ENCODE results near the gene B4GALNT4.
A peak's percentile ranks its signal among the peaks of the same experiment; 100 is the strongest.
"Not testable (repeated sequence)": the region's sequence is repeated elsewhere in the genome, so short reads cannot be mapped to it uniquely, and the experiment has no call there.

Gene B4GALNT4

GRCh38 chr11:362642-363442 is 6.5 kb upstream of the B4GALNT4 start:
- no peak for ATAC-seq
- peaks cover 14% of the 10 kb centered on the region for H3K9me3 Mint-ChIP-seq
- H3K4me3 Mint-ChIP-seq: no peak overlapping the region
- H3K36me3 Mint-ChIP-seq: no peaks in the 10 kb centered on the region
- H3K27me3 Mint-ChIP-seq: peaks cover 40% of the 10 kb centered on the region
- peaks cover 7% of the 10 kb centered on the region for H3K4me1 Mint-ChIP-seq
- no peak overlapping the region for H3K27ac Mint-ChIP-seq

DNA sequence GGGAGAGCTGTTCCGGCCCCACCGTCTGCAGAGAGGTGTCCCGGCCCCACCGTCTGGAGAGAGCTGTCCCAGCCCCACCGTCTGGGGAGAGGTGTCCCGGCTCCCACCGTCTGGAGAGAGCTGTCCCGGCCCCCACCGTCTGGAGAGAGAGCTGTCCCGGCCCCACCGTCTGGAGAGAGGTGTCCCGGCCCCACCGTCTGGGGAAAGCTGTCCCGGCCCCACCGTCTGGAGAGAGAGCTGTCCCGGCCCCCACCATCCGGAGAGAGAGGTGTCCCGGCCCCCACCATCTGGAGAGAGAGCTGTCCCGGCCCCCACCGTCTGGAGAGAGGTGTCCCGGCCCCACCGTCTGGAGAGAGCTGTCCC is 5.9 kb upstream of the B4GALNT4 start:
- not testable (repeated sequence) for H3K36me3 Mint-ChIP-seq, H3K4me3 Mint-ChIP-seq, ATAC-seq, H3K4me1 Mint-ChIP-seq, H3K27ac Mint-ChIP-seq
- peaks cover 14% of the 10 kb centered on the region for H3K9me3 Mint-ChIP-seq
- H3K27me3 Mint-ChIP-seq: peaks cover 46% of the 10 kb centered on the region

DNA sequence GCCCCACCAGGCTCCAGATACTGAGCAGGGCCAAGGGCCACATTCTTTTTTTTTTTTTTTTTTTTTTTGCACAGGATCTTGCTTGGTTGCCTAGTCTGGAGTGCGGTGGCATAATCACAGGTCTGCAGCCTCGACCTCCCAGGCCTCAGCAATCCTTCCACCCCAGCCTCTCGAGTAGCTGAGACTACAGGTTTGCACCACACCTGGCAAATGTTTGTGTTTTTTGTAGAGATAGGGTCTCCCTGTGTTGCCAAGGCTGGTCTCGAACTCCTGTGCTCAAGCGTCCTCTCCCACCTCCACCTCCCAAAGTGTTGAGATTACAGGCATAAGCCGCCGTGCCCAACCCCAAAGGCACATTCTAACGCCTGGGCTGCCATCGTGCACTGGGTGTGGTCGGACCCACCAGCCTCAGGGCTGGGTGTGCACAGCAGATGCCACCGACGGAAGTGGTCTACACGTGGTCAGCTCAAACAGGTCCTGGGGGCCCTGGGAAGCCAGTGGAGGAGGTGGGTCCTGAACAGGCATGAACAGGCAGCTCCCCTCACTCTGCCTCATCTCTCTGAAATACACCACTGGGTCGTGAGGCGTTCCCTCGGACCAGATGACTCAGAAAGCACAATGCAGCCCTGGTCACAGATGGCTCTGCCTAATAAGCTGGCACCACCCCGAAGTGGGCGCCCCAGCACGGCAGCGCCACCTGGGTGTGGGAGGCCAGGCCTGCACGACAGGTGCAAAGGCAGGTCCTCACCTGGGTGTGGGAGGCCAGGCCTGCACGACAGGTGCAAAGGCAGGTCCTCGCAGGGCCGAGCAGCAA is 5.1 kb upstream of the B4GALNT4 start:
- no peak overlapping the region for H3K4me3 Mint-ChIP-seq
- peaks cover 51% of the 10 kb centered on the region for H3K27me3 Mint-ChIP-seq
- H3K4me1 Mint-ChIP-seq: peaks cover 14% of the 10 kb centered on the region
- peaks cover 14% of the 10 kb centered on the region for H3K9me3 Mint-ChIP-seq
- no peak overlapping the region for H3K27ac Mint-ChIP-seq
- ATAC-seq: peak; percentile 88
- H3K36me3 Mint-ChIP-seq: no peaks in the 10 kb centered on the region

- H3K27me3 Mint-ChIP-seq: peaks cover 46% of the 10 kb centered on the region
- H3K4me3 Mint-ChIP-seq: no peak overlapping the region
- no peaks in the 10 kb centered on the region for H3K36me3 Mint-ChIP-seq
- peaks cover 6% of the 10 kb centered on the region for H3K9me3 Mint-ChIP-seq
- H3K27ac Mint-ChIP-seq: no peak overlapping the region
- peaks cover 14% of the 10 kb centered on the region for H3K4me1 Mint-ChIP-seq
- ATAC-seq: no peak
Observed at GRCh38 chr11:364991-365725, 4.1 kb upstream of the B4GALNT4 start.

DNA sequence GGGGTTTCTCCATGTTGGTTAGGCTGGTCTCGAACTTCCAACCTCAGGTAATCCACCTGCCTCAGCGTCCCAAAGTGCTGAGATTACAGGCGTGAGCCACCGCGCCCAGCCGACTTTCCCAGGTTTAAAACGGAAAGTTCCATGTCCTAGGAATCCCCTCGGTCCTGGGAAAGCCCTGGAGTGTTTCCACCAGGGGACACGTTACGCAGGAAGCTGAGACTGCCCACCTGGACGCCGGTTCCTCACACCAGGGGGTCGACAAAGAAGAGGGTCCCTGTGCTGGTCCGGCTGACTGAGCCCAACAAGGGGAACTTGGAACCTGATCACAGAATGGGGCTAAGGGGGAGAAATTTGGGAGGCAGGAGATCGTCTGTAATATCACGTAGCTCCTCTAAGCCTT is 3.5 kb upstream of the B4GALNT4 start:
- no peaks in the 10 kb centered on the region for H3K36me3 Mint-ChIP-seq
- H3K27me3 Mint-ChIP-seq: peaks cover 52% of the 10 kb centered on the region
- H3K4me3 Mint-ChIP-seq: no peak overlapping the region
- ATAC-seq: no peak
- no peak overlapping the region for H3K27ac Mint-ChIP-seq
- peaks cover 5% of the 10 kb centered on the region for H3K9me3 Mint-ChIP-seq
- H3K4me1 Mint-ChIP-seq: peaks cover 21% of the 10 kb centered on the region

DNA sequence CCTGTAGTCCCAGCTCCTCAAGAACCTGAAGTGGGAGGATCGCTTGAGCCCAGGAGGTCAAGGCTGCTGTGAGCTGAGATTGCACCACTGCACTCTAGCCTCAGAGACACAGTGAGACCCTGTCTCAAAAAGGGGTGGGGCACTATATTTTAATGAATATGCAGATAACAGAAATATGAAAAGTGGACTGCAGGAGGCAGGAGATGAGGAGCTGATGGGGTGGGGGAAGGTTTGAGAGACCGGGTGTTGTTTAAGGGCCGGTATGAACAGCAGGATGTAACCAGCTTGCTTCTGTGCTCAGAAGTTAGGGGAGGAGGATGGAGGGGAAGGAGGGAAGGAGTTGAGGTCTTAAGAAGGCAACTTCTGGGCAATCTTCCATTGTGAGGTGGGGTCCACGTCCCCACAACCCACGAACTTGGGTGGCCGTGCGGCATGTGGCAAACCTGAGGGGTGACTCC is 1.3 kb upstream of the B4GALNT4 start:
- no peak for ATAC-seq
- H3K27ac Mint-ChIP-seq: no peak overlapping the region
- H3K36me3 Mint-ChIP-seq: no peaks in the 10 kb centered on the region
- no peaks in the 10 kb centered on the region for H3K9me3 Mint-ChIP-seq
- H3K4me1 Mint-ChIP-seq: peaks cover 21% of the 10 kb centered on the region
- no peak overlapping the region for H3K4me3 Mint-ChIP-seq
- peaks cover 70% of the 10 kb centered on the region for H3K27me3 Mint-ChIP-seq

DNA sequence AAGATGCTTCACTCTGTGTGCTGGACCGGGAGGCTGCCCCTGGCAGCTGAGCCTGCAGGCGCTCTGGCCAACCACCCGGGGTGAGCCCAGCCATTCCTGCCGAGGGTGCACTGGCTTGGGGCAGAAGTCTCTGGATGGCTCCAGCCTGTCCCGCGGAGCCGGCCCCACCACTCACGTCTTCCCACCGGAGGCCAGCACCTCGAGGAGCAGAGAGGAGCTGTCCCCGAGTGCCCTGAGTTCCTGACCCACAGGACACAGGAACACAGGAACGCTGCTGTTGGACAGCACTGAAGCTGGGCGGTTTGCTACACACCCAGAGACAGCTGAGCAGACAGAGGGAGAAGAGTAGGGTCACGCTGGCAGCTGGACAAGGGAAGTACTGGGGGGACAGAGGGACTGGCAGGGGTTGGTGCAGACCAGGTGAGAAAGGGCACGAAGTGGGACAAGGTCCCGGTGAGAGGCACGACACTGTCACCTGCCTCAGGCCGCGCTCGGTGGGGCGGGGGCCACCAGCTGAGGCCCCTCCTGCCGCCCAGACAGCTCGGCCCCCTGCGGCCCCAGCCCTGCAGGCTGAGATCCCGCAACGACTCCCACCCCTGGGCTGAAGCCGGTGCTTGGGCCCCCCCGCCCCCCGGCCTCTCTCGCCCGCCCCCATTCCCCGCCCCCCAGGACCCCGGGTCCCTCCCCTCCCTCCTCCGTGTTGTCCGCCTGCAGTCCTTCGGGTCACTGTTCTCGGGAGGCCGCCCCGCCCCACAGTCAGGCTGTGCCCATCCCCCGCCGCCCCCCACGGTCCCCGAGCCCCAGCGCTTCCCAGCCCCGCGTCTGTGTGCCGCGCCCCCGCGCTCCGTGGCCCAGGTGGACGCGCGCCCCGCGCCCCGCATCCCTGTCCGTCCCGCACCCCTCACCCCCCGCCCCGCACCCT is 624 bp upstream of the B4GALNT4 start:
- Mint-ChIP-seq H3K27me3 (peaks cover 74% of the 10 kb centered on the region), H3K9me3 (no peaks in the 10 kb centered on the region), H3K36me3 (no peaks in the 10 kb centered on the region), H3K4me3 (peak overlapping the region; percentile 74), H3K27ac (no peak overlapping the region), H3K4me1 (peaks cover 21% of the 10 kb centered on the region)
- no peak for ATAC-seq

DNA sequence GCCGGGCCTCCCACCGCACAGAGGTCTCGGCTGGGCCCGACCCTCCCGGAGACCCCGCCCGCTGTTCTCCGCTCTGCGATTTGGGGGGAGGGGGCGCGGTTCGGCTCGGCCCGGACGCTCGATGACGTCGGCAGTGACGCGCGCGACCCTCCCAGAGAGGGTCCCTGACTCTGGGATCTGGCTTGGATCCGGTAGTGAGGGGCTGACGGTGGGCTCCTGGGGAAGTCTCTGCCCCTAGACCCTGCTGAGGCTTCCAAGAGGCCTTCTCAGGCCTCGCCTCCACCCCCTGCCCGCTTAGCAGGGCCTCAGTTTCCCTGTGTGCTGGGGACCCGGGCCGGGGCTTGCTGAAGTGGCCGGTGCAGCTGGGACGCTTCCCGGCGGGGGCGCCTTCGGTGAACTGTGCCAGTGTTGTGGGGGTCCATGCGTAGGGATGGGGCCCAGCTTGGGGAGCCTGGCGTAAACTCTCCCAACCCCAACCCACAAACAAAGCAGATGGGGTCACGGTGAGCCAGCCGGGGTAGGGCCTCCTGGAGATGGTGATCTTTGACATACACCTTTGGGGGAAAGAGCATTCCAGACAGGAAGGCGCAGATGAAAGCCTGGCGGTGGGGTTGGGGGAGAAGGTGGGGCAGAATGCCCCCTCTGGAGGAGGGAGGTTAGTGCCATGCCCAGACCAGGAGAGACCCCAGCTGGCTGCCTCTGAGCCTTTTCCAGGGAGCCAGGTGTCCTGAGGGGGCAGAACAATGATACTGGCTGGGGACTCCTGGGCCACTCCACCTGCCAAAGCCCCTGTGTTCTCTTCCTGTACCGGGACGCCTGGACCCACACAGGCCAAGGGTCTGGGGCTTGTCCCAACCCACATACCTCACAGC is 1.0 kb downstream of the B4GALNT4 start:
- Mint-ChIP-seq H3K27ac (no peak overlapping the region), H3K4me3 (no peak overlapping the region), H3K36me3 (no peaks in the 10 kb centered on the region), H3K27me3 (peaks cover 71% of the 10 kb centered on the region), H3K4me1 (peaks cover 17% of the 10 kb centered on the region), H3K9me3 (no peaks in the 10 kb centered on the region)
- ATAC-seq: no peak

- H3K9me3 Mint-ChIP-seq: no peaks in the 10 kb centered on the region
- H3K4me1 Mint-ChIP-seq: peaks cover 17% of the 10 kb centered on the region
- no peak overlapping the region for H3K4me3 Mint-ChIP-seq
- no peaks in the 10 kb centered on the region for H3K36me3 Mint-ChIP-seq
- H3K27me3 Mint-ChIP-seq: peaks cover 66% of the 10 kb centered on the region
- H3K27ac Mint-ChIP-seq: no peak overlapping the region
- peak; percentile 2 for ATAC-seq
Observed at GRCh38 chr11:371051-371450, 1.8 kb downstream of the B4GALNT4 start.

- Mint-ChIP-seq H3K9me3 (no peaks in the 10 kb centered on the region), H3K27ac (no peak overlapping the region), H3K36me3 (no peaks in the 10 kb centered on the region), H3K4me1 (peaks cover 17% of the 10 kb centered on the region), H3K4me3 (no peak overlapping the region), H3K27me3 (peaks cover 57% of the 10 kb centered on the region)
- no peak for ATAC-seq
Observed at GRCh38 chr11:371716-372590, 2.7 kb downstream of the B4GALNT4 start.

DNA sequence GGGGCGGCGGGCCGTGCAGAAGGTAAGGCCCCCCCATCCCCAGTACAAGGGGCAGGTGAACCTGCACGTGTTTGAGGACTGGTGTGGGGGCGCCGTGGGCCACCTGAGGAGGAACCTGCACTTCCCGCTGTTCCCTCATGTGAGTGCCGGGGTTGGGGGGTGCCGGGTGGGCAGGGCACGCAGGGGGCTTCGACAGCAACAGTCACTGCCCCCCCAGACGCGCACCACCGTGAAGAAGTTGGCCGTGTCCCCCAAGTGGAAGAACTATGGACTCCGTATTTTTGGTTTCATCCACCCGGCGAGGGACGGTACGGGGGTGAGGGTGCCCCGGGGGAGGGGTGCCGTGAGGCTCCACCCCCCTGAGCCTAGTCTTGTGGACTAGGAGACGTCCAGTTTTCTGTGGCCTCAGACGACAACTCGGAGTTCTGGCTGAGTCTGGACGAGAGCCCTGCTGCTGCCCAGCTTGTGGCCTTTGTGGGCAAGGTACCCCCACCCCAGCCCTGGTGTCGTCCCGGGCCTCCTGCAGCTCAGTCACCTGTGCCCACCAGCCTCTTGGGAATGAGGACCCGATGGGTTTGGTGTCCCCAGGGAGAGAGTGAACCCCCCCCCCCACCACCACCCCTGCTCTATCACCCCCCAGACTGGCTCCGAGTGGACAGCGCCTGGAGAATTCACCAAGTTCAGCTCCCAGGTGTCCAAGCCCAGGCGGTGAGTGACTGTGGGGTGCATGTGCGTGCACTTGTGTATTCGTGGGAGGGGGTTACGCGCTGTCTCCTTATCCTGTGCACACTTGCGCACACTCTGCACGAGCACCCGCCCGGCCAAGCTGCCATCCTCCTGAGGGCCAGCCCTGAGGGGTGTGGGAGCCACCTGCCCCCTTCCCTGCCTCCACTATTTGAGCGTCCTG is 3.8 kb downstream of the B4GALNT4 start:
- H3K4me3 Mint-ChIP-seq: no peak overlapping the region
- H3K36me3 Mint-ChIP-seq: no peaks in the 10 kb centered on the region
- H3K27ac Mint-ChIP-seq: no peak overlapping the region
- peaks cover 17% of the 10 kb centered on the region for H3K4me1 Mint-ChIP-seq
- ATAC-seq: no peak
- peaks cover 54% of the 10 kb centered on the region for H3K27me3 Mint-ChIP-seq
- no peaks in the 10 kb centered on the region for H3K9me3 Mint-ChIP-seq
